Type B pancreatic cell (in vitro differentiated cells): ENCODE data around the gene SH3GL3. TPM values are rescaled to one million over a fixed set of nuclear protein-coding genes. Genes with fewer than 3 reads are reported as not detected.

ENCODE experiments used
- DNase-seq: peaks from one replicate; pipeline ENCODE4 v3.0.0; 2021; ENCODE audit warnings: mixed read lengths; ENCODE audit not compliant: unreplicated experiment; ENCODE audit errors: extremely low spot score
- H3K27ac Mint-ChIP-seq: 2 replicates; pipeline ENCODE4 v1.8.0; 2021; ENCODE audit warnings: mild to moderate bottlenecking, mixed read lengths
- H3K27me3 Mint-ChIP-seq: 2 replicates; pipeline ENCODE4 v1.8.0; 2021; ENCODE audit warnings: mixed read lengths
- H3K36me3 Mint-ChIP-seq: 2 replicates; pipeline ENCODE4 v1.8.0; 2021; ENCODE audit warnings: mixed read lengths
- H3K4me1 Mint-ChIP-seq: one replicate; pipeline ENCODE4 v1.8.0; 2021; ENCODE audit warnings: mixed read lengths; ENCODE audit not compliant: unreplicated experiment
- H3K4me3 Mint-ChIP-seq: 2 replicates; pipeline ENCODE4 v1.8.0; 2021; ENCODE audit warnings: mild to moderate bottlenecking, mixed read lengths
- H3K9me3 Mint-ChIP-seq: 2 replicates; pipeline ENCODE4 v1.8.0; 2021; ENCODE audit warnings: mixed read lengths
- CTCF ChIP-seq: fragments of 200-600 bp; sonication (generic); conservative IDR thresholded peaks from 2 replicates; pipeline ENCODE4 v1.5.0; 2021; ENCODE audit warnings: antibody characterized with exemption, mild to moderate bottlenecking
- total RNA-seq: library from RNA; stranded (reverse); gene quantifications from 2 replicates; pipeline ENCODE4 v1.2.1, GENCODE V29; 2021; ENCODE audit warnings: low replicate concordance

SH3GL3 gene
- total RNA-seq, 1 donor from 2014 or later: 10.0 TPM

GRCh38 chr15:83545804-83546511 lies 98.8 kb downstream of the SH3GL3 start:
- Mint-ChIP-seq H3K36me3 (peaks cover 5% of the 10 kb centered on the region), H3K4me3 (no peak overlapping the region), H3K27ac (no peak overlapping the region)

GRCh38 chr15:83546512-83546888 lies 99.4 kb downstream of the SH3GL3 start:
- Mint-ChIP-seq H3K27me3 (peaks cover 5% of the 10 kb centered on the region), H3K4me3 (no peak overlapping the region), H3K9me3 (peaks cover 19% of the 10 kb centered on the region), H3K36me3 (peaks cover 5% of the 10 kb centered on the region), H3K27ac (peak overlapping the region; percentile 58), H3K4me1 (peaks cover 6% of the 10 kb centered on the region)
- no peak for DNase-seq
- TF ChIP-seq CTCF: no peak

More at GRCh38 chr15:83545804-83546511, 98.8 kb downstream of the SH3GL3 start:
- Mint-ChIP-seq H3K27me3 (peaks cover 5% of the 10 kb centered on the region), H3K4me1 (peaks cover 6% of the 10 kb centered on the region), H3K9me3 (peaks cover 20% of the 10 kb centered on the region)
- DNase-seq: no peak
- TF ChIP-seq CTCF: no peak

GRCh38 chr15:83547168-83547567 lies 100.0 kb downstream of the SH3GL3 start:
- Mint-ChIP-seq H3K9me3 (peaks cover 15% of the 10 kb centered on the region), H3K4me3 (no peak overlapping the region), H3K4me1 (peaks cover 6% of the 10 kb centered on the region), H3K36me3 (peaks cover 5% of the 10 kb centered on the region), H3K27me3 (peaks cover 5% of the 10 kb centered on the region), H3K27ac (no peak overlapping the region)
- DNase-seq: no peak
- TF ChIP-seq CTCF: no peak

GRCh38 chr15:83549623-83550022 lies 102.5 kb downstream of the SH3GL3 start:
- DNase-seq: no peak
- H3K27me3 Mint-ChIP-seq: no peaks in the 10 kb centered on the region
- H3K9me3 Mint-ChIP-seq: peaks cover 7% of the 10 kb centered on the region
- H3K36me3 Mint-ChIP-seq: no peaks in the 10 kb centered on the region
- H3K27ac Mint-ChIP-seq: no peak overlapping the region
- TF ChIP-seq CTCF: no peak
- H3K4me1 Mint-ChIP-seq: peaks cover 6% of the 10 kb centered on the region
- H3K4me3 Mint-ChIP-seq: no peak overlapping the region

- Mint-ChIP-seq H3K4me3 (no peak overlapping the region), H3K27me3 (no peaks in the 10 kb centered on the region), H3K4me1 (peaks cover 4% of the 10 kb centered on the region), H3K27ac (no peak overlapping the region), H3K9me3 (no peaks in the 10 kb centered on the region), H3K36me3 (no peaks in the 10 kb centered on the region)
- TF ChIP-seq CTCF: no peak
- no peak for DNase-seq
These were observed 107.4 kb downstream of the SH3GL3 start for GRCh38 chr15:83554558-83554957.
